Measurements from ENCODE around the gene SNX3.
"Not testable (repeated sequence)": the region's sequence is repeated elsewhere in the genome, so short reads cannot be mapped to it uniquely, and the experiment has no call there.

The SNX3 gene

DNA sequence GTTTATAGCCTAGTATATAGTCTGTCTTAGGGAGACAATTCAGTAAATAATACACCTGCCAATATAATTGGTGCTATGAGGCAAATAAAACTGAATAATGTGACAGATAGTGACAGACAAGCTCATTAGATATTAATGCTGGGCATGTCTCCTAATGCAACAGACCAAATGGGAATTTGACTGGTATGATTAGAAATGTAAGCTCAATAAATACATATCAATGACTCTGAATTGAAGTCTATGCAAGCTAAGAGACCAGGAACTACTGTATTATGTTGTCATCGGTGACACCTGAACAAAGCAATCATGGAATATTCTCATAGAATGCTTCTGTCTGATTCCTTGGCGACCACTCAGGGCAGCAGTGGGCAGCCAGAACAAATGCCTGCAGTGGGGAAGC is 2.5 kb upstream of the SNX3 start:
- no peak for FAIRE-seq

DNA sequence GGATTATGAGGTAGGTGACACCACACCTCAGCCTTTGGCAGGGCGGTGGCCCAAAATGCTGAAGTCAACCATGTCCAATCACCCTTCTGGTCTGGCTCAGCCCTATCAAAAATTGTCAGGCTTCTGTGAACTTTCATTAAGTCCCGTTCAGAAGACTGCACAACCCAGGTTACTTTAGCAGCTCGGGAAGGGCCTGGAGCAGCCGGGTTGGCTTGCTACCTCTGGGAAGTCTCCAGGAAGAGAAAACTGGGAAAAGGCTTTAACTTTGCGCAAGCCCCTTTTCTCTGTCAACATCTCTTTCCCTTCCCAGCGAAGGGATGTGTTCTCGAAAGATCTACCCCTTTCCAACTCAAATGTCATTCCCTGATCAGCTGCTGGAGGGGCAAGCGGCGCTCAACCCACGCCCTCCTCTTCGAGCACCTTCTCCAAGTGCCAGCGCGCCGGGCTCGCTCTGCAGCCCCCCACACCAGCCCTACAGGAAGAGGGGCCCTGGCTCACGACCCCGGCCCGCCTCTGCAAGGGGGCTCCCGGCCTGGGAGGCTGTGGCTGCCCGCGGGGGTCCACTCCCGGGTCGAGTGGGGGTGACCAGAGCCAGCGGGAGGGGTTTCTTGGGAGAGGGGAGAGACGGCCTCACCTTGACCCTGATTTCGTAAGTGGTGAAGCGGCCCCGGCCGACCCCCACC is 573 bp downstream of the SNX3 start:
- DNase-seq (ENCODE audit: low spot score) (no peak), FAIRE-seq (no peak)

More for the DNA sequence above, 2.5 kb upstream of the SNX3 start:
- DNase-seq (ENCODE audit: low spot score), result no peak

- no peak for FAIRE-seq
- DNase-seq (ENCODE audit: low spot score), result no peak
These were observed 6.1 kb downstream of the SNX3 start for GRCh38 chr6:108254433-108255410.

- FAIRE-seq (no peak), DNase-seq (ENCODE audit: low spot score) (no peak)
These were observed 7.6 kb downstream of the SNX3 start for GRCh38 chr6:108253241-108253640.

GRCh38 chr6:108252055-108252454 is 8.8 kb downstream of the SNX3 start:
- FAIRE-seq, result no peak
- no peak for DNase-seq (ENCODE audit: low spot score)

- FAIRE-seq (no peak), DNase-seq (ENCODE audit: low spot score) (no peak)
These were observed 9.6 kb downstream of the SNX3 start for GRCh38 chr6:108251252-108251651.

DNA sequence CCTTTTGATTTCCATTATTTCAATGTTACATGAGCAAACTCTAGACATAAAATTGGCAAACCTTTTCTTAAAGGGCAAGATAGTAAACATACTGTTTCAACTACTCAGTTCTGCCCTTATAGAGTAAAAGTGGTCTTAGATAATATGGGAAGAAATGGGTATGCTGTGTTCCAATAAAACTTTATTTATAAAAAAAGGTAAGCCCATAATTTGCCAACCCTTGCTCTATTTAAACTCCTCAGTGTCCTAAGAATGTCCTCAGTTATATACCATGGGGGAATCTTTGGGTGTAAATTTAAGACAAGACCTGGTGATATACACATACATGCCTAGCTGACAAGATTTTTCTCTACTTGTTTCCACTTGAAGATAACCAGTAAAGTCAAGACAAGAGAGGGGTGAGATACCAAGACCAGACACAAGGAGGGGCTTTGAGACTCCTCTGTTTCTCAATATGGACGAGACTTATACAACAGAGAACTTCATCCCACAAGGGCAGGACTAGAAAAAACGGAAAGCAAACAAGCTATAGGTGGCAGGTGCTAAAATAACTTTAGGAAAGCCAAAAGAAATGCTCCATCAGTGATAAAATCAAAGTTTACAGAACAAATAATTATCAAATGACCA is 10.5 kb downstream of the SNX3 start:
- no peak for DNase-seq (ENCODE audit: low spot score)
- FAIRE-seq, result no peak

DNA sequence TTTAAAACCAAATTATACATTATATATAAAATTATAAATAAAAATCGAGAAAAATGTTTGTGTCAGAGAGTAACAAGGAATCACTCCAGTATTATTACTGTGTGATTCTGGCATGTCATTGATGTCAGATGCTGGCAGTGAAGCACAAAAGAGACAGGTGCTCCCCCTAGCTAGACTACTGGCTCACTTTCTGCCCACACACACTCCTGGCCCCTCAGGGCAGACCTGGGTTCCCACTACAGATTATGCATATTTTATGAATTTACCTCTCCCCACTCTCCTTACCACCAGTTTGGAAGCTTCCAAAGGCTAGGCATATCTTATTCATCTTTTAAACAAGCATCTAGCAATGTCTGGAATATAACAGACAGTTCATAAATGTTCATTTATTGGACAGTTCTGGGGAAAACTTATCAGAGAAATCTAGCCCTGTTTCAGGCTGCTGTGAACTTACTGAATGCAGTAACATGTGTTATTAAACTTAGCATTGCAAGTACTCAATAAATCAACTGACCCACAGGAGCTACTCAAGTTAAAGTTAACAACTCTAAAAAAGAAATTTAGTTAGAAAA is 12.8 kb downstream of the SNX3 start:
- DNase-seq (ENCODE audit: low spot score) (no peak), FAIRE-seq (no peak)

- DNase-seq (ENCODE audit: low spot score); FAIRE-seq: not testable (repeated sequence)
These were observed 15.7 kb downstream of the SNX3 start for GRCh38 chr6:108245095-108245494.

- FAIRE-seq (no peak), DNase-seq (ENCODE audit: low spot score) (no peak)
These were observed 17.0 kb downstream of the SNX3 start for GRCh38 chr6:108243836-108244235.

GRCh38 chr6:108242721-108243120 is 18.1 kb downstream of the SNX3 start:
- no peak for FAIRE-seq
- DNase-seq (ENCODE audit: low spot score), result no peak

- FAIRE-seq, result no peak
- DNase-seq (ENCODE audit: low spot score), result no peak
These were observed 18.6 kb downstream of the SNX3 start for GRCh38 chr6:108242259-108242658.

DNA sequence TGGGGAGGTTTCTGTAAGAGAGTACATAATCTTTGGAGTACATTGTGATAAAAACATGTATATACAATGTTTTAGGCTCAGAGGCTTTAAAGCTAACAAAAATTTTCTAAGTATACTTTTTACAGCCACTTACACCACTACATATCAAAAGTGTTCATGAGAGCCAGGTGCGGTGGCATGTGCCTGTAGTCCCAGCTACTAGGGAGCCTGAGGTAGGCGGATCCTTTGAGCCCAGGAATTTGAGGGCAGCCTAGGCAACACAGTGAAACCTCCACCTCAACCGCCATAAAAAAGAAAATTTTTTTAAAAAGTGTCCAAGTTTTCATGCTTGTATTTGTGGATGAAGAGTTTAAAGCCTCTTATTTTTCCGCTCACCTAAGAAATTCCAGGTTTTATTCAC is 22.5 kb downstream of the SNX3 start:
- DNase-seq (ENCODE audit: low spot score), result no peak

GRCh38 chr6:108236791-108237190 is 24.0 kb downstream of the SNX3 start:
- no peak for FAIRE-seq
- DNase-seq (ENCODE audit: low spot score), result no peak

More for the DNA sequence above, 22.5 kb downstream of the SNX3 start:
- no peak for FAIRE-seq

DNA sequence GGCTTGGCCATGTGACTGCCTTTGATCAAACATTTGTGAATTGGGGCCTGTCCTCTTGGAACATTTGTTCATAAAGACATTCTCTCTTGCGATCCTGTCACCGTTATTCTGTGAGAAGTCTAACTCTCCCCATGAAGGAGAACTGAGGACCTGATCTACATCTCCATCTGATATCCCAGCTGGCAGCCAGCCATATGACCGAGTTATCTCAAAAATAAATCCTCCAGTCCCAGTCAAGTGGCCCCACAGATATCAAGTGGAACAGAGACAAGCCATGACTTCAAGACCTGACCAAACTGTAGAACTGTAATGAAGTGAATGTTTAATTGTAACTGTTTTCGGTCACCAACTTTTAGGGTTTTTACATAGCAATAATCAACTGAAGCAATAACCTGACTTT is 25.7 kb downstream of the SNX3 start:
- no peak for FAIRE-seq
- no peak for DNase-seq (ENCODE audit: low spot score)

- FAIRE-seq, result no peak
- no peak for DNase-seq (ENCODE audit: low spot score)
These were observed 32.4 kb downstream of the SNX3 start for GRCh38 chr6:108228416-108228815.

DNA sequence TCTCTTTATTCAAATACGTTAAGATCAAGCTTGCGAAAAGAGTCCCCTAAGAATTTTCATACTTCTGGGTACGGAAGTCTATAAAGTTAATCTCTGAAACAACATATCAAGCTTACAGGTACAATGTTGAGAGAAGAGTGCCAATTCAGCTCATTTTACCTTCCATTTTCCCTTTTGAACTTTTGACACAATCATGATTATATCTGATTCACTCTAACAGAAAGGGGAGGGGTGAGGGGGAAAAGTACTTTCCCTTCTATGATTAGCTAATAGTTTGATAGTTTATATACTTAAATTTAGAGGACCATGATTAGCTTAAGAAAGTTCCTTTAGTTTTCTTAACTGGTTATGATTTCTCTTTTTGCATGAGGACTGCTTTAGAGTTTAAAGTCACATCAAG is 33.5 kb downstream of the SNX3 start:
- no peak for FAIRE-seq
- no peak for DNase-seq (ENCODE audit: low spot score)

DNA sequence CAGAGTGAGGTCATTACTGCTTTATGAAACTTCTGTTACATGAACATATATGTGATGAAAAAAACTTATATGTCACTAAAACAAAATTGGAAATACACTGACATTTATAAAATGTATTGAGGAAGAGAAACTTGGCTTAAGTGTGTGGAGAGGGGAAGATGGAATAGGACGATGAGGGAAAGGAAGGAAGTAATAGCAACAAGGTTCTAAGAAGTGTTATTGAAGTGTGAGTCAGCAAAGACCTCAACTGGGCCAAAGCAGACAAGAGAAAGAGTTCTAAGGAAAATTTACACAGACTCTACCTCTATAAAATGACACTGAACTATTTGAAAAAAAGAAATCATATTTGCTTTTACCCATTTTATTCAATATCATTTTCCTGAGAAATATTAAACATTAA is 38.3 kb downstream of the SNX3 start:
- DNase-seq (ENCODE audit: low spot score), result no peak
- no peak for FAIRE-seq

DNA sequence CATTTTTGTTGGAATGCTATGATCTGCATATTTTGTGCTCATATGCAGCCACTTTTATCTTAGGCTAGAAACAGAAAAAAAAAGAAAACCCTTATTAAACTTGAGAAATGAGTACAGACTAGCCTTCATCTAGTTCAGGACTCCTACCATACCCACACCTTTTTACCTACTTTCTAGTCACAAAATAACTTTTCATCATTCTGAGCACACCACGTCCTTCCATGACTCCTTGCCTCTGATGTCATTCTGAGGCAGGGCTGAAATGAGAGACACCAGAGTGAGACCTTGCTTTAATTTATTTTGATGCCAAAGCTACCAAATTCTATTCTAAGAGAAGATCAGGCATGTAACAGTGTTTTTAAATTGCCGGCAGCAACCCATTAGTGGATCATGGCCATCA is 38.8 kb downstream of the SNX3 start:
- no peak for FAIRE-seq

DNA sequence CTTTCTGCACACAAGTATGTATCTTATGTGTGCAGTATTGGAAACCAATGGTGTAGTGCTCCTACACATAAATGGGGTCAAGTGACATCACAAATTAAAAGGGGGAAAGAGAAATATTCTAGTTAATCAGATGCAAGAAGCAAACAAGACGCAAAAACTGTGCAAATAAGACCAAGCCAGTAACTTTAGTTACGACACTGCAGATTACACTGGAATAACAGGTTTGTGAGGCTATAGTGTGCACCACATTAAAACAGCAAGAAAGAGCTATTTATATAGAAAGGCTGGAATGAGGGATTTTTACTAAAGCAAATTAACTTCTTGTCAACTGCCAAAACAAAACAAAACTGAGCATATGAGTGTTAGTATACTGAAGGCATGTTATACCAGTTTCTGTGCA is 49.2 kb downstream of the SNX3 start:
- no peak for DNase-seq (ENCODE audit: low spot score)
- no peak for FAIRE-seq

More for the DNA sequence above, 38.8 kb downstream of the SNX3 start:
- no peak for DNase-seq (ENCODE audit: low spot score)

DNA sequence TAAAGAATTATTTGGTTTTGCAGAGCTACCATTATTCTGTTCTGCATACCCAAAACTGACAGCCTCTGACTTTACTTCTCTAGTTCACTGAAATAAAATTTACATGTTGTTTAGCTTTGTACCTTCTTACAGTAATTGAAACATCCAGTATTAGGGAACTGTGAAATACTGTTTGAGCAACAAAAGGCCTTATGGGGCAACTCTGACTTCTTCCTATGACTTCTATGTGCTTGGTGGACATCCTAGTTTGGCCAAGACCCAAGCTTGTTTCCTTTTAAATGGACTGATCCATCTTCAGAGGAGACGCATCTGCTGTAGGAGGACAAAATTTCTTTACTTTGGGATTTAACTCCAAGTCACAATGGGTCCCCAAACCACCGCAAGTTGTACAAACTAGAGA is 50.3 kb downstream of the SNX3 start:
- DNase-seq (ENCODE audit: low spot score) (no peak), FAIRE-seq (no peak)

DNA sequence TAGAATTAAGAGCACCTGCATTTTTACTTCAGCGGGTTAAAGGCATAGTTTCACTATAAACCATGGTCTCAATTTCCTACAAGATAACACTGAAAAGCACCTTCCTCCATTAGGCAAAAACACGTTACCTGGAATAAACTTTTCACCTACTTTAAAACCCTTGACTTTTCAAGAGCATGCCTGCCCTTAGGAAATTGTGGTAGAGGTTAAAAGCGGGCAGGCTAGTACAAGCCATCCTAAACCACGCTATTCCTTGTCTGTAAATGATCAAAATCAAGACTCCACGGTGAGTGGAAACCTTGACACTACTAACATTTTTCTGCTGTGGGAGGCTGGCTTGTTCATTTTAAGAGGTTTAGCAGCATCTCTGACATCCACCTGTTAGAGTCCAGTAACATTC is 51.1 kb downstream of the SNX3 start:
- DNase-seq (ENCODE audit: low spot score) (no peak), FAIRE-seq (no peak)

All from RCC 7860 (cell line).